Nucleus accumbens (tissue), 56 donors: ENCODE results near the gene HCRT.
A peak's percentile ranks its signal among the peaks of the same experiment; 100 is the strongest.
"Not testable (repeated sequence)": the region's sequence is repeated elsewhere in the genome, so short reads cannot be mapped to it uniquely, and the experiment has no call there.

Source experiments
- DNase-seq, 56 donors: peaks; one replicate each; lab custom pipeline; 2025; lab: John Stamatoyannopoulos, UW

HCRT gene

DNA sequence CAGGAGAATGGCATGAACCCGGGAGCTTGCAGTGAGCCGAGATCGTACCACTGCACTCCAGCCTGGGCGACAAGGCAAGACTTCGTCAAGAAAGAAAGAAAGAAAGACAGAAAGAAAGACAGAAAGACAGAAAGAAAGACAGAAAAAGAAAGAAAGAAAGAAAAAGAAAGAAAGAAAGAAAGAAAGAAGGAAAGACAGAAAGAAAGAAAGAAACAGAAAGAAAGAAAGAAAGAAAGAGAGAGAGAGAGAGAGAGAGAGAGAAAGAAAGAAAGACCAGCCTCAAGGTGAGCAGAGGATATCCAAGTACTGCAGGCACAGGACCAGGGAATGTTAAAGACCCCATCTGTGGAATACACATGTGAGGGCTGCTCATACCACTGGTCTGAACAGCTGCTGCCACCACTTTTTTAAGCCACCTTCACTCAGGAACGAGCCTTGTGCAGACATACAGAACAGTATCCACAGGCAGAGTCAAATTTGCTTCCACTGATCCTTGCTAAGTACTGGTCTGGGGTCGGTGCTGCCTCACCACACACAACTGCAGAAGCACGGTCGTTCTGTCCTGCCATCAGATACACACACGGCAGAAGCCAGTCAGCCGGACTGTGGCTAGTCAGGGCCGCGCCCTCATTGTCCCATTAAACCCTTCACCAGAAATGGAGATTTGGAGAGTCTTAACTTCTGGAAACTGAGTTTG, 38.2 kb downstream of the HCRT start:
- DNase-seq, result no peak

DNA sequence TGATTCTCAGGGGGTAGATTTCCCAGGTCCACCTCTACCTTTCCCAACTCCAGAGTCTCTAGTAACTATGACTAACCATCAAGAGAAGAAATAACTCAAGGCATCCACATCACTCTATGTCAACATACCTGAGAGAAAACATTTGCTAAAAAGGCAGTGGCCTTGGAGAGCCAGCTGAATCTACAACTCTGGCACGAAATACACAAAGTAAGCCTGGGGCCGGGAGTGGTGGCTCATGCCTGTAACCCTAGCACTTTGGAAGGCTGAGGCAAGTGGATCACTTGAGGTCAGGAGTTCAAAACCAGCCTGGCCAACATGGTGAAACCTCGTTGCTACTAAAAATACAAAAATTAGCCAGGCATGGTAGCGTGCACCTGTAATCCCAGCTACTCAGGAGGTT, 42.1 kb downstream of the HCRT start:
- not testable (repeated sequence) for DNase-seq

DNA sequence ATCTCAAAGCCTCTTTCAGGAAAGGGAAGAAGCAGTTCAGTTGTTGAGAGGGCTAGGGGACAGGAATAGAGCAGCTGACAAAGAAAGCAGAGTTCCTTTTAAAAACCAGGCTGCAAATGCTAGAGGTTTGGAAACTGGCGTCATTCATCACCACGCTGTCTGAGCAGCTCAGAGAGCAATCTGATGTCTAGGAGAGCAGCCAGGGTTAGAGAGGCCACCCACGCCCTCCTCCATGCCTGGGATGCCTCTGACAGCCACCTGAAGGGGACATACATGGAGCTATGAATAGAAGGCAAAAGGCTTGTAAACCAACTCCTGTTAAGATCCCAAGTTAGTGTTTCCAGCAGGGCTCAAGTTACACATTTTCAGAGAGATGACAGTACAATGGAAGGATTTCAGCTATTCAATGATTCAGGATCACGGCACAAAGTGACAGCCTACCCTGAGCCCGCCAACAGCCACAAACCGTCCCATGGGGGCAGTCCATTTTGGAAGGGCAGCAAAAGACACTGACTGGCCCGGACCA, 42.8 kb downstream of the HCRT start:
- DNase-seq, result peak in 34 of 56 donors; percentile 17 to 87 (median 46)

DNA sequence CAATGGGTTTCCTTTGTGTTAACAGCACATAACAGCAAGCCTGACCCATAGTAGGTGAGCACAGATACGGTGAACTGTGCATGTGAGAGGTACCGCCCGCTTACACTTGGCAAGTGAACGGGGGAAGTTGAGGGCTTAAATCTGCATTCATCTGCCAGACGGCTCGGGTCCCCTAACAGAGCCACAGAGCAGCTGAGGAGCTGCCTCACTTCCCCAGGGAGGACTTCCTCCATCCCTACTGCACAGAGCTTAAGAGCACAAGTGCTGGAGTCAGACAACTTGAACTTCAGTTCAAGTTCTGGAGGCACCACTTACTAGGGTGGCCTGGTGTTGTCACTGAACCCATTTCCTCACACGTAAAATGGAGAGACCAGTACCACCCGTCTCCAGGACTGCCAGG, 43.9 kb downstream of the HCRT start:
- no peak for DNase-seq

DNA sequence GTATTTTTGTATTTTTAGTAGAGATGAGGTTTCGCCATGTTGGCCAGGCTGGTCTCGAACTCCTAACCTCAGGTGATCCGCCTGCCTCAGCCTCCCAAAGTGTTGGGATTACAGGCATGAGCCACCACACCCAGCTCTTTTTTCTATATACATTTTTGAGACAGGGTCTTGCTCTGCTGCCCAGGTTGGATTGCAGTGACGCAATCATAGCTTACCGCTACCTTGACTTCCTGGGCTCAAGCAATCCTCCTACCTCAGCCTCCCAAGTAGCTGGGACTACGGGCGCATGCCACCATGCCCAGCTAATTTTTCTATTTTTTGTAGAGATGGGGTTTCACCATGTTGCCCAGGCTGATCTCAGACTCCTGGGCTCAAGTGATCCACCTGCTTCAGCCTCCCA, 44.6 kb downstream of the HCRT start:
- not testable (repeated sequence) for DNase-seq

DNA sequence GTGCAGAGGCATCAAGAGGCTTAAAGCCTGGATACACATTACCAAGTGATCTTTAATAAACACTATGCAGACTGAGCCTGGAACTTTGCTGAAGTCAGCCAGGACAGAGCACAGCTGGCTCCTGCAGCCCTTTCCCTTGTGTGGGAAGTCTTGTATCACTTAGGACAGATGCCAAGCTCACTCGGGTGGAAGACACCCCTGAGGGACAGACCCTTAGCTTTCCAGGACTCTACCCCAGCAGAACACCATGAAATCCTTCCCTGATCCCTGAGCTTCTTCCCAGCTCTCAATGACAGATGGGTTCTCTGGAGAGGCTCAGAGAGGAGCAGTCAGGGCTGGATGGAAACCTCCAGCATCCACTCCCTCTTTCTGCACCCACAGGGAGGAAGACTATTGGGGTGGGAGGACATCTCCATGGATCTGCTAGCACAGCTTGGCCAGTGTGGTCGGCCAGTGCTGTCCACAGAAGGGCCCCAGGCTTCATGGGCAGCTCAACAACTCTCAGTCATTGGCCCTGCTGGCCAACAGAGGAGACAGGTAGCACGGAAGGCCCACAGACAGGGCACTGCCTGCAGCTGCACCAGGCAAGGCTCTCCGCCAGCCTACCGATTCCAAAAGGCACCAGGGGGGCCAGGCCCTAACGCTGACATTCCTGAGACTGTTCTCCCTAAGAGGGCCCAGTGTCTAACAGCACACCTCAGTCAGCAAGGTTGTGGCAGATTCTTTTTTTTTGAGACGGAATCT, 46.3 kb downstream of the HCRT start:
- DNase-seq, result no peak

DNA sequence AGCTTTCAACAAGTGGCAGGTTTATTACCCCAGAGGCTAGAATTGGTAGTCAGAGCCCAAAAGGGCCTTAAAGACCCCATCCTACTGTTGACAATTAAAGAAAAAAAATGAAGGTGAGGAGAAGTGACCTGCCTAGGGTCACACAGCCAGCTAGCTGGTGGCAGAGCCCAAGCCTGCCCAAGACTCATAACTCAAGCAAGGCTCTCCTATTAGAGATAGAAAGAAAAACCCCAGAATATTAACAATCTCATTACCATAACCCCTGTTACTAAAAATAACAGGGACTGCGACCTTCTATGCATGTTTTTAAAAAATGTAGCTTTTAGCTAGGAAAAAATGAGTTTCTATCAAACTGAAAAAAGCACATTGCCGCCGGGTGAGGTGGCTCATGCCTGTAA, 48.6 kb downstream of the HCRT start:
- DNase-seq, result no peak

DNA sequence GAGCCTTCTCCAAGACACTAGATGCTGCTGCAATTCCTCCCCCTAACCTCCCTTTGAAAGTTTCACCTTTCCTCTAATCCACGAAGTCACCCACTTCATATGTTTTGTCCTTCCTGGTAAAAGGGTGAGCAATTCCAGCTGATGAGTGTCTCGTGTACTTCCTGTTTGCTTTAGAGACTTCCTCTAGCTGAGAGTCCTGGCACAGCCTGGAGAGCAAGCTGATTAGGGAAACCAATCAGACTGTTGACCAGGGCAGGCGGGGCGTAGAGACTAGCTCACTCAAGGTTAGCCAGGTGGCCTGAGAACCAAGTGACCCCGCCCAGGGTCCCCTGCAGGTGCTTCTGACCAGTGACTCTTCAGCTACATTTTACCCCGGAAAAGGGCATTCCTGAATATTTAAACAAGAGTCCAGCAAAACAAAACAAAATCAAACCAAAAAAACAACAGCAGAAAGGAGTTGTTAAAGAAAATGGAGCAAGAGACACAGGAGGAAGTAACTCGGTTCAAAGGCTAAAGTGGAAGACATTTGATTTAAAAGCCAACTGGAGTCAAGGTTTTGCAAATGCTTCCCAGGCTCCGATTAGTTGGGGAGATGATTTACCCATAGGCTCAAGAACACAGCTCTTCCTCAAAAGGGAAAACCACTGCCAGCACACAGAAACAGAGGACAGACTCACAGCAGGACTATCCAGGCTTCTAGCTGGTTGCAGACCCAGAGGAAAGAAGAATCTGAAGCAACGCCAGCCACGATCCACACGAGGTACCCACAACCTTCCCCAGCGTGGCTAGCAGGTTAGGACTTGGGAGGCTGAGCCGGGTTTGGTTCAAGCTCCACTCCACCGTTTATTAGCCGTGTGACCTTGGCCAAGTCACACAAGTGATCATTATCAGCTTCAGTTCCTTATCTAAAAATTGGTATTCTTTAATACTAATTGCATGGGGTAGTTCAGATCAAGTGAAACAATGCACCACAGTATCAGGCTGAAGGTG, 49.3 kb downstream of the HCRT start:
- no peak for DNase-seq

DNA sequence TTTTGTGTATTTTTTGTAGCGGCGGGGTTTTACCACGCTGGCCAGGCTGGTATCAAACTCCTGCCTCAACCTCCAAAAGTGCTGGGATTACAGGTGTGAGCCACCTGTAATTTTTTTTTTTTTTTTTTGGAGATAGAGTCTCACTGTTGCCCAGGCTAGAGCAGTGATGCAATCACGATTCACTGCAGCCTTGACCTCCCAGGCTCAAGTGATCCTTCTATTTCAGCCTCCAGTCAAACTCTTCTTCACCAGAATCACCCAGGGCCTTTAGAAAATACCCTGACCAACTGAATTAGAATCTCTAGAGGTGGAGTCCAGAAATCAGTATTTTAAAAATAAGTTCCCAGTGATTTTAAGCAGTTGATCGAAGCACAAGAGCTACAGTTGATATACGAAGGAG, 50.1 kb downstream of the HCRT start:
- no peak for DNase-seq
